Neural progenitor cell (in vitro differentiated cells): ENCODE results near the gene DVL2. TPM values are rescaled to one million over a fixed set of nuclear protein-coding genes. Genes with fewer than 3 reads are reported as not detected.

Experiments
- DNase-seq: peaks from one replicate; pipeline ENCODE4 v3.0.0-alpha.2; 2016; ENCODE audit warnings: low spot score
- H2AFZ ChIP-seq: fragments of 200-600 bp; sonication (generic); replicated peaks from 2 replicates; pipeline ENCODE4 v1.6.1; 2016; ENCODE audit warnings: antibody characterized with exemption
- H3F3A ChIP-seq: fragments of 200-600 bp; sonication (generic); 2 replicates; pipeline ENCODE4 v1.6.1; 2016; ENCODE audit warnings: antibody characterized with exemption, low read depth
- H3K27ac ChIP-seq: fragments of 200-600 bp; sonication (generic); 2 replicates; pipeline ENCODE4 v1.5.1; 2016; ENCODE audit warnings: mild to moderate bottlenecking
- H3K27me3 ChIP-seq: fragments of 200-600 bp; sonication (generic); 2 replicates; pipeline ENCODE4 v1.6.1; 2016; ENCODE audit warnings: mild to moderate bottlenecking, moderate library complexity
- H3K36me3 ChIP-seq: fragments of 200-600 bp; sonication (generic); 2 replicates; pipeline ENCODE4 v1.5.1; 2016
- H3K4me1 ChIP-seq: fragments of 200-600 bp; sonication (generic); 2 replicates; pipeline ENCODE4 v1.6.1; 2016; ENCODE audit warnings: mixed run types
- H3K4me2 ChIP-seq: fragments of 200-600 bp; sonication (generic); 2 replicates; pipeline ENCODE4 v1.6.1; 2016
- H3K4me3 ChIP-seq: fragments of 200-600 bp; sonication (generic); 2 replicates; pipeline ENCODE4 v1.5.1; 2016
- H3K79me2 ChIP-seq: fragments of 200-600 bp; sonication (generic); 2 replicates; pipeline ENCODE4 v1.6.1; 2016; ENCODE audit warnings: low read depth
- H3K9ac ChIP-seq: fragments of 200-600 bp; sonication (generic); 2 replicates; pipeline ENCODE4 v1.6.1; 2016
- H3K9me3 ChIP-seq: fragments of 200-600 bp; sonication (generic); 2 replicates; pipeline ENCODE4 v1.5.1; 2016; ENCODE audit warnings: low read depth
- H4K20me1 ChIP-seq: fragments of 200-600 bp; sonication (generic); 2 replicates; pipeline ENCODE4 v1.6.1; 2016; ENCODE audit warnings: low read depth
- H3K27ac Mint-ChIP-seq: 3 replicates; pipeline ENCODE4 v1.8.0; 2021; ENCODE audit warnings: mixed read lengths
- H3K27me3 Mint-ChIP-seq: 2 replicates; pipeline ENCODE4 v1.8.0; 2022; ENCODE audit warnings: low read depth, mild to moderate bottlenecking, inconsistent platforms, moderate library complexity, mixed read lengths; ENCODE audit not compliant: insufficient read depth
- H3K36me3 Mint-ChIP-seq: 3 replicates; pipeline ENCODE4 v1.8.0; 2021; ENCODE audit warnings: mixed read lengths
- H3K4me1 Mint-ChIP-seq: 3 replicates; pipeline ENCODE4 v1.8.0; 2021; ENCODE audit warnings: mixed read lengths
- H3K4me3 Mint-ChIP-seq: 3 replicates; pipeline ENCODE4 v1.8.0; 2021; ENCODE audit warnings: mild to moderate bottlenecking, moderate library complexity, mixed read lengths
- H3K9me3 Mint-ChIP-seq: 3 replicates; pipeline ENCODE4 v1.8.0; 2020; ENCODE audit warnings: mixed read lengths
- EZH2 ChIP-seq: fragments of 200-600 bp; sonication (generic); IDR thresholded peaks from 2 replicates; pipeline ENCODE4 v1.6.1; 2017; ENCODE audit warnings: antibody characterized with exemption, mild to moderate bottlenecking, moderate library complexity
- EZH2phosphoT487 ChIP-seq: fragments of 200-600 bp; sonication (generic); IDR thresholded peaks from 2 replicates; pipeline ENCODE4 v1.6.1; 2017; ENCODE audit warnings: antibody characterized with exemption
- total RNA-seq: library from RNA; depleted of rRNA; stranded (reverse); fragments of >200 nt; gene quantifications from 2 replicates; pipeline ENCODE4 v1.2.3, GENCODE V29; 2015; ENCODE audit warnings: low replicate concordance
- TF ChIP-seq, protein P1 (sequence below): fragments of 200-600 bp; sonication (generic); IDR thresholded peaks from 2 replicates; pipeline ENCODE4 v1.5.1; 2017; ENCODE audit warnings: antibody characterized with exemption, mild to moderate bottlenecking

The DVL2 gene
- total RNA-seq, 1 donor from 2014 or later, result 43.9 TPM

DNA sequence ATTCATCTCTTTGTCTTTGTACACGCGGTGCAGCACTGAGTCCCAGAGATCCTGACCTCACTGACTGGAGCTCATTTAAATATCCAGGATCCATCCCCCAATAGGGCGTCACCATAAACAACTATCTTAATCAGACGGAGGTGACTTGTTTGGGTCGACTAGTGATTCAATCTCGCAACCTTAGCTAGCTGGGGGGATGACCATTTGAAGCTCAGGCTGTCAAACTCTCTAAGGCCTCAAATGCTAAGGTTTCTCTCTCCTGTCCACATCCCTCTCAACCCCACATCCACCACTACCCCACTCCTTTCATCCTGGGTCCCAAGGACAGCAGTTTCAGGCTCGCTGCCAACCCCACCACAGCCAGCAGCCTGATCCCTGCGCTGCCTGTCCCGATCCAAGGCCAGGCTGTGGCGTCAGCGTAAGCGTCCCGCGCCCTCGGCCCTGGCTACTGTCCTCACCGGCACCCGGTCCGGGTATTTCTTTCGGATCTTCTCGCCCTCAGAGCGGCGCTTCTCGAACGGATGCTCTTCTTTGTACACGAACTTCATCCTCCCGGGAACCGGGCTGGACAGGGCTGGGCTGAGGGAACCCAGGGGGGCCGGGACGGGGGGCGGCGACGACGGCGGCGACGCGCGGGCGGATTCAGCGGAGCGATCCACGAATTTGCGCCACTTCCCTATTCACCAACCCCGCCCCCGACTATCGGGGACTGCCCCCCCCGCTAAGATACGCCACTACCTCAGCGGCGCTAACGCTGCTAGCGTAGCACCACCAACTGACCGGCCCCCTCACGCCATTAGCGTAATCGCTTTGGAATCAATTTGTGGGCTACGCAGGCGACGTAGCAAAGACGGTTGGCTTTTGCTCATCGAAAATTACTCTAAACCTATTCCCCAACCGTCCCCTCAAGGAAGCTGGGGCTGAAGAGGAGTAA is 7.7 kb upstream of the DVL2 start, which contains the start of gene GABARAP:
TSS of gene GABARAP (minus strand) at position 667 of the 934 bp plus-strand sequence. CDS start at position 548, 119 bp downstream.
- H3K4me3 ChIP-seq, result peak within 1 kb of the TSS; percentile 82
- H3K4me1 ChIP-seq, result peaks cover 18% of the 10 kb centered on the region
- H3K9me3 Mint-ChIP-seq, result no peaks in the 10 kb centered on the region
- peak; percentile 96 for DNase-seq
- H3K27me3 ChIP-seq, result no peaks in the 10 kb centered on the region
- peaks cover 27% of the 10 kb centered on the region for H3K36me3 Mint-ChIP-seq
- peaks cover 6% of the 10 kb centered on the region for H4K20me1 ChIP-seq
- H3K27ac Mint-ChIP-seq, result peak within 1 kb of the TSS; percentile 99
- H3K27ac ChIP-seq, result peak within 1 kb of the TSS; percentile 82
- peaks cover 56% of the 10 kb centered on the region for H3F3A ChIP-seq
- no peaks in the 10 kb centered on the region for H3K36me3 ChIP-seq
- no peak for TF ChIP-seq EZH2phosphoT487
- no peak for TF ChIP-seq EZH2
- TF ChIP-seq, protein P1, sequence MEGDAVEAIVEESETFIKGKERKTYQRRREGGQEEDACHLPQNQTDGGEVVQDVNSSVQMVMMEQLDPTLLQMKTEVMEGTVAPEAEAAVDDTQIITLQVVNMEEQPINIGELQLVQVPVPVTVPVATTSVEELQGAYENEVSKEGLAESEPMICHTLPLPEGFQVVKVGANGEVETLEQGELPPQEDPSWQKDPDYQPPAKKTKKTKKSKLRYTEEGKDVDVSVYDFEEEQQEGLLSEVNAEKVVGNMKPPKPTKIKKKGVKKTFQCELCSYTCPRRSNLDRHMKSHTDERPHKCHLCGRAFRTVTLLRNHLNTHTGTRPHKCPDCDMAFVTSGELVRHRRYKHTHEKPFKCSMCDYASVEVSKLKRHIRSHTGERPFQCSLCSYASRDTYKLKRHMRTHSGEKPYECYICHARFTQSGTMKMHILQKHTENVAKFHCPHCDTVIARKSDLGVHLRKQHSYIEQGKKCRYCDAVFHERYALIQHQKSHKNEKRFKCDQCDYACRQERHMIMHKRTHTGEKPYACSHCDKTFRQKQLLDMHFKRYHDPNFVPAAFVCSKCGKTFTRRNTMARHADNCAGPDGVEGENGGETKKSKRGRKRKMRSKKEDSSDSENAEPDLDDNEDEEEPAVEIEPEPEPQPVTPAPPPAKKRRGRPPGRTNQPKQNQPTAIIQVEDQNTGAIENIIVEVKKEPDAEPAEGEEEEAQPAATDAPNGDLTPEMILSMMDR, result no peak
- H3K9me3 ChIP-seq, result no peaks in the 10 kb centered on the region
- peaks cover 37% of the 10 kb centered on the region for H3K4me1 Mint-ChIP-seq
- H3K4me2 ChIP-seq, result peak within 1 kb of the TSS; percentile 88
- H3K4me3 Mint-ChIP-seq, result peak within 1 kb of the TSS; percentile 99
- H2AFZ ChIP-seq, result peak within 1 kb of the TSS; percentile 96
- H3K27me3 Mint-ChIP-seq, result peaks cover 7% of the 10 kb centered on the region
- H3K79me2 ChIP-seq, result peaks cover 52% of the 10 kb centered on the region
- peak within 1 kb of the TSS; percentile 84 for H3K9ac ChIP-seq

DNA sequence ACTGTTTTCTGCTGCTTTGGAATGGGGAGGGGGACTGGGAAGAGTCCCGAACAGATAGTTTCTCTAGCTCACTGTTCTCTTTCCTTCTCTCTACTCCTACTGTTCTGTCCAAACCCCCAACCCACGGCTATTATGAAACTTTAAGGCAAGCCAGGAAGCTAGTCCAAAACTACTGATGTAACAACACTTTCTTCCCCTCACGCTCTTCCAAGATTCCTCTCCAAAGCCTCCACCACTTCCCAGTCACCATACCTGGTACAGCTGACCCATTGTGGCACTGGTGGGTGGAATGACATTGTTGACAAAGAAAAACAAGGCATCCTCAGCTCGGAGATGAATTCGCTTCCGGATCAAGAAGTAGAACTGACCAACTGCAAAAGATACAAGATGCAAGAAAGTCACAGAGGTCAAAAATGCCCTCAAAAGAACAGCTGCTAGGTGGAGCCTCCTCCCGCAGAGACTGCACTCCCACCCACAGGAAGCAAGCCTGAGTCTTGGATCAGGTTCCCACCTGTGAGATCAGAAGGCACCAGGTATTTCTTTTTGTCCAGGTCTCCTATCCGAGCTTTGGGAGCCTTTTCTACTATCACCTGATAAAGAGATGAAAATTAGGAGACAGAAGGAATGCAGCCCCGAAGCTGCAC is 6.9 kb upstream of the DVL2 start:
- no peaks in the 10 kb centered on the region for H3K9me3 ChIP-seq
- H3K9ac ChIP-seq, result peak overlapping the region; percentile 84
- no peak for DNase-seq
- H3K4me1 ChIP-seq, result peaks cover 18% of the 10 kb centered on the region
- peak overlapping the region; percentile 82 for H3K4me3 ChIP-seq
- H3K4me2 ChIP-seq, result peak overlapping the region; percentile 88
- H3K27me3 ChIP-seq, result no peaks in the 10 kb centered on the region
- Mint-ChIP-seq H3K36me3 (peaks cover 27% of the 10 kb centered on the region), H3K9me3 (no peaks in the 10 kb centered on the region), H3K27me3 (peaks cover 7% of the 10 kb centered on the region), H3K27ac (peak overlapping the region; percentile 99), H3K4me1 (peaks cover 42% of the 10 kb centered on the region), H3K4me3 (peak overlapping the region; percentile 99)
- no peaks in the 10 kb centered on the region for H3K36me3 ChIP-seq
- peaks cover 14% of the 10 kb centered on the region for H4K20me1 ChIP-seq
- no peak overlapping the region for H3K27ac ChIP-seq
- peaks cover 64% of the 10 kb centered on the region for H3F3A ChIP-seq
- H2AFZ ChIP-seq, result no peak overlapping the region
- H3K79me2 ChIP-seq, result peaks cover 55% of the 10 kb centered on the region
- TF ChIP-seq EZH2 (no peak), EZH2phosphoT487 (no peak)
- TF ChIP-seq, protein P1, result no peak

DNA sequence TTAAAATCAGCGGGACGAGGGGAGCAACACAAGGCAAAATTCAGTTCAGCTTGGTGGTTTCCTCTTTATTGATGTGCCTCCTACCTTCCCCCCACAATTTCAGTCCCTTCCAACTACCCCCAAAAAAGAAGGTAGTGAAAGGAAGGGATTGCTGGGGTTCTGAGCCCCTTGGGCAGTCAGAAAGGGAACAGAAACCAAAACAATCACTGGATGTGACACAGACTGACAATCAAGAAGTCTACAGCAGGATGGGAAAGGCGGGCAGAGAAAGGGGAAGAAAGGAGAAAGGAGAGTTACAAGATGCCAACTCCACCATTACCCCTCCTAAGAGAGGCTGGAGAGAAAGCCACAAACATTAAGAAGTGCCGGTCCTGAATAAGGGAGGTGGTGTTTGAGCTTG is 6.1 kb upstream of the DVL2 start:
- no peaks in the 10 kb centered on the region for H3K27me3 ChIP-seq
- no peak overlapping the region for H3K27ac Mint-ChIP-seq
- no peak for DNase-seq
- H3K4me3 Mint-ChIP-seq, result peak overlapping the region; percentile 99
- peaks cover 7% of the 10 kb centered on the region for H3K27me3 Mint-ChIP-seq
- H3K9ac ChIP-seq, result no peak overlapping the region
- H3K4me3 ChIP-seq, result peak overlapping the region; percentile 82
- no peak overlapping the region for H3K27ac ChIP-seq
- peaks cover 28% of the 10 kb centered on the region for H3K36me3 Mint-ChIP-seq
- peaks cover 45% of the 10 kb centered on the region for H3K4me1 Mint-ChIP-seq
- no peak overlapping the region for H2AFZ ChIP-seq
- TF ChIP-seq, protein P1, result no peak
- no peak for TF ChIP-seq EZH2
- peaks cover 18% of the 10 kb centered on the region for H3K4me1 ChIP-seq
- H3K36me3 ChIP-seq, result no peaks in the 10 kb centered on the region
- H4K20me1 ChIP-seq, result peaks cover 22% of the 10 kb centered on the region
- H3K79me2 ChIP-seq, result peaks cover 64% of the 10 kb centered on the region
- H3K9me3 ChIP-seq, result no peaks in the 10 kb centered on the region
- peak overlapping the region; percentile 83 for H3K4me2 ChIP-seq
- no peaks in the 10 kb centered on the region for H3K9me3 Mint-ChIP-seq
- peaks cover 73% of the 10 kb centered on the region for H3F3A ChIP-seq
